NCI-H1105 (cell line): ENCODE measurements around the gene DCDC2.
"Not testable (repeated sequence)": the region's sequence is repeated elsewhere in the genome, so short reads cannot be mapped to it uniquely, and the experiment has no call there.

ENCODE experiments used
- DNase-seq: peaks from one replicate; lab custom pipeline; 2025; lab: John Stamatoyannopoulos, UW

Gene DCDC2

DNA sequence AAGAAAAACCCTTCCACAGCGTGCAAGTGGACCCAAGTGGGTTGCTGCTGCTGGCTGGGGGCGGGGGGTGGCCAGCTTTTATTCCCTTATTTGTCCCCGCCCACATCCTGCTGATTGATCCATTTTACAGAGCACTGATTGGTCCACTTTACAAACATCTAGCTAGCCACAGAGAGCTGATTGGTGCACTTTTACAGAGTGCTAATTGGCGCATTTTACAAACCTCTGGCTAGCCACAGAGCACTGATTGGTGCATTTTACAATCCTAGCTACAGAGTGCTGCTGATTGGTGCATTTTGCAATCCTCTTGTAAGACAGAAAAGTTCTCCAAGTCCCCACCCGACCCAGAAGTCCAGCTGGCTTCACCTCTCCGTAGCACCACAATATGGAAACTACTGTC lies 99.6 kb downstream of the DCDC2 start:
- not testable (repeated sequence) for DNase-seq

DNA sequence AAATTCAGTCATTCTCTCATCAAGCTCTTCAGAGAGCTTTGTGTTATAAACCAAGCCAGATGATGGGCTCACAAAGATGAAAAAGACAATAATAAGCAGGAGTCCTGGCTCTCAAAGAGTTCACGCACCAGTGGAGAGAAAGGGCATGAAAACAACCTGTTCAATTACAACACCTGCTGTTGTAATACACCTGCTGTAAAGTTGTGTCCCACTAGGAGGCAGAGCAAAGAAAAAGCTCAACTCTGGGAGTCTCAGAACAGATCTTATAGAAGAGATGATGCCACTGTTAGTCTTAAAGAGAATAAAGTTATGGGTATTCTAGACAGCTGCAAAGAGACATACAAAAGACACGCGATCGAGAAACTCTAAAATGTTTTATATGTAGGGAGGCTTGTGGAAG lies 100.6 kb downstream of the DCDC2 start:
- DNase-seq: no peak

DNA sequence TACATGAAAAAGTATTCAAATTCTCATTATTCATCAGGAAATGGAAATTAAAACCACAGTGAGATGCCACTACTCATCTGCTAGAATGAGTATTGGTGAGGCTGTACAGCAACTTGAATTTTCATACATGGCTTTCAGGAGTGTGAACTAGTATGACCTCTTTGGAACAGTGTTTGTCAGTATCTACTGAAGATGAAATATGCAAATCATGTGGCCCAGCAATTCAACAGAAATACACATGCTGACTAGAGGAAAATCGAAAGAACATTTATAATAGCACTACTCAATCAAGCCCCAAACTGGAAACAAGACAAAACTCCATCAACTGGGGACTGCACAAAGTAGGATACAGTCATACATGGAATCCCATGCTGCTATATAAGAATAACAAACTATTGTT lies 102.2 kb downstream of the DCDC2 start:
- DNase-seq: no peak

DNA sequence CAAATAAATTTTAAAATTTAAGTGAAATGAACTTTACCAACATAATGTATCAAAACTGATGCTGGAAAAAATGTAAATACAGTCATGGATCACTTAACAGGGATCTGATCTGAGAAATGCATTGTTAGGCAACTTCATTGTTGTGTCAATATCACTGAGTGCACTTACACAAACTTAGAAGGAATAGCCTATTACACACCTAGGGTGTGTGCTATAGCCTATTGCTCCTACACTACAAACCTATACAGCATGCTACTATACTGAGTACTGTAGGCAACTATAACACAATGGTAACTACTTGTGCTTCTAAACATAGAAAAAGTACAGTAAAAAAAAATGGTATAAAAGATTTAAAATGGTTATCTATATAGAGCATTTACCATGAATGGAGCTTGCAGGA lies 104.5 kb downstream of the DCDC2 start:
- no peak for DNase-seq

DNA sequence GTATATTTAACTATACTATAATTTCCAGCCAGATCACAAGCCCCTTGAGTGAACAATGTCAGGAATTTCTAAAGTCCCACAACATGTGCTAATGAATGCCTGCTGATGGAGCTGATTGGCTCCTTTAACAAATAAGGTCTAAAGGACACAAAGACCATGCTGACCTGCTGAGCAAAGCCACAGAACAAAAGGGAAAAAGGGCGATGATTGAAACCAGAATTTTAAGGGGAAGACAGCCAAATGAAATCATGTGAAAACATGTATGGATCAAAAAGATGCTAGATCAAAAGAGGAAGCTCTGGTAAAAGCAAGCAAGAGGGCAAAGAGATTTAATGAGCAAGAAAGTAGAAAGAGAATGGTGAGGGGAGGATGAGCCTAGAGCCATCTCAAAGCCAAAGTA lies 105.6 kb downstream of the DCDC2 start:
- no peak for DNase-seq

DNA sequence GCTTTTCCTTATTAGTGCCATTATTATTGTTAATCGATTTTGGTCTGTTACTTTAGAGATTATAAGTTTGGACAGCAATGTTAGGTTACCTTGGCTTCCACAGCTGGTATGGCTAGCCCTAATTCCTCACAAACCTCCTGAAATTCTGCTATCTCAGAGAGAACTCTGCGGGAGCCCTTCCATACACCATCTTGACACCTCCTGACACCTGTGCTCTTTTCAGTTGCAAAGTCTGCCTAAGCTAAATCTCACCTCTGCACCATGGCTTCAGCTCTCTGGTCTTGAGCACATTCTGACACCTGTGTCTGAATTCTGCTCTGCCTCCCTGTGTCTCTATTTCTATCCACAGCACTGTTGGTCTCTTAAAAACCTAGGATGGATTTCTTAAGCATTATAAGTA lies 106.5 kb downstream of the DCDC2 start:
- no peak for DNase-seq

DNA sequence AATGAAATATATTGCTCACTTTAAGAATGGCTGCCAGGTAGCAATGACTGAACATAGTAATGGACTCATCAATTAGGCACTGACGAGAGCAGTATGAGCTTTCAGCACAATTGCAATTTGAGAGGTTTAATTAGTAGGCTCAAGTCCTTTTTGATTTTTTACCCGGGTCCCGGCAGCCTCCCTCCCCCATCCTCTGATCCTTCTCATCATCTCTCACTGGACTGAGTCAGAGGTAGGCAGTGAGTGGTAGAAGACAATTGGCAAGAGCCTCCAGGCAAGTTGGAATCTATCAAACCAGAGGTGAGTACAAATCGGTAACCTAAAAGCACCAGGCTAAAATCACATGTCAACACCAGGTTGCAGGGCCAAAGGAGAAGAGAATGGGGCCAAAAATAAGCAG lies 107.9 kb downstream of the DCDC2 start:
- no peak for DNase-seq

DNA sequence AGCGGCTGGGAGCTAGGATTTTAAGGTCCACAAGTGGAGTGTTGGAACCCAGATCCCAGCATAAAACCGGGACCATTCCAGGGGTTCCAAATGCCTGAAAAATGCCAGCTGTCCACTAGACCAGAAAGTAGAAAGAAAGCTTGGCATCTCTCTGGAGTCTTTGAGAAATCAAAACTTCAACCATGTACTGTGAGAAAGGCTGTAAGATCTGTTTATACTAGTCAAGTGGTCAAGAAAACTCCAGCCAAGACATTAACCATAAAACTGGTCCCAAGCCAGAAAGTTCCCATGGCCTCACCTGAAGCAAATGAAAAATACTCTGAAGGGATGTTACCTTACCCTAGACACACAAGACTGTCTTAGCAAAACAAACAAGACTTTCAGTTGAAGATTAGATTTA lies 112.6 kb downstream of the DCDC2 start:
- no peak for DNase-seq

DNA sequence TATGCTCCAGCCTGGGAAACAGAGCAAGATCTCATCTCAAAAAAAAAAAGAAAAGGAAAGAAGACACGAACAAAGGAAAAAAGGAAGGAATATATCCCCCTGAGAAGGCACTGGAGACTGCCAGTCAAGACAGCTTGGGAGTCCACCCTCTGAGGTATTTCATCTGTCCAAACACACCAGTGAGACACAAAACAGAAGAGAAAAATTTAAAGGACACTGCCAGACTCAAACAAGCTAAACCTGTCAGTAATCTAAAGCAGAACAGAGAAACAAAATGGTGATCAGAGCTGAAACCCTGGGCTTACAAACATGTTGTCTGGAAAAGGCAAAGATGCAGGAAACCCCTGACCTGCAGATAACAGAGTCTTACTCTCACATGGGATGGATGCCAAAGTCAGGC lies 114.9 kb downstream of the DCDC2 start:
- no peak for DNase-seq

DNA sequence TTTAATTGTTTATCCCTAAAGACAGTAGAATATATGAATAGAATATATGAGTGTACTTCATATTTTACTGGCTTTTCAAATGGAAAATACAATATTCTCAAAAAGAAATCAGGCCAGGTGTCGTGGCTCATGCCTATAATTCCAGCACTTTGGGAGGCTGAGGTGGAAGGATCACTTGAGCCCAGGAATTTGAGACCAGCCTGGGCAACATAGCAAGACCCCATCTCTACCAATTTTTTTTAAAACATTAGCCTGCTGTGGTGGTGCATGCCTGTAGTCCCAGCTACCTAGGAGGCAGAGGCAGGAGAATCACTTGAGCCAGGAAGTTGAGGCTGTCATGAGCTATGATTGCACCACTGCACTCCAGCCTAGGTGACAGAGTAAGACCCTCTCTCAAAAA lies 116.1 kb downstream of the DCDC2 start:
- not testable (repeated sequence) for DNase-seq

DNA sequence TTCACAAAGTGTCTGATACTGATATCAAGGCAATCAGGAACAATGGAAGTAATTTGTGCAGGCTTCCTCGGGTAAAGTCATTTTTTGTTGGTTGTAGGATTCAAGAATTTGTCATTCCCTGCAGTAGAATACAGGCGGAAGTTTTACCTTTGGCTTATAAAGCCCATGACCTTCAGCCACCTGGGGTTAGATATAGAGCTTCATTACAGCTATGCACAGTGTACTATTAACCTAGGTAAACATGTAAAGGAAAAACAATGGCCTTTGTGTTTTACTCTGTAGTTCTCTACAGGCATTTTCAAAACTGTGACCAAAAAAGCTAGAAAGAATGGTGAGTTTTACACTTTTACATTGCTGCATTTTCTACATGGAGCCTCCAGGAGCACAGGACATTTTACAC lies 116.9 kb downstream of the DCDC2 start:
- DNase-seq: no peak

DNA sequence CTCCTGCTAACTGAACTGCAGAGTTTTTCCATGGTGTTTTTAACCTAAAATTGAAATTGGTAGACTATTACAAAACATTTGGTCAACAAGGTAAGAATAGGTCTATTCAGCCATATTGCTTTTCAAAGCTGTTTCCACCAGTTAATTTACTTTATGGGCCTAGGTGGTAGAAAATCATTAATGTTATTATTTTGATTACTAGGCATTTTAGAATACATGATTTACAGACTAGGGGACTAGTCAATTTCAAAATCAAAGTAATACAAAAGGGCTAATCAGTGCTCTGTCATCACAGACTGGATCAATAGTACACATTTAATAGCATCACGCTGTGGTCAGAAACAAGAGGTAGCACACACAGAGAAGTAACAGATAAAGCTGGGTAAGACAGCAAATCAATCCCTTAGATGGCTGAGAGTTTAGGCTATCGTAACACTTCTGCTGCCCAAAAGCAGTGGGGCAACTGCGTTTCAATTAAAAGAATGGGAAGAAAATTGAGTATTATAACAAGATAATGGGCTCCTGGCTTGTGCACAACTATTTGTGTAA lies 117.4 kb downstream of the DCDC2 start:
- DNase-seq: no peak

DNA sequence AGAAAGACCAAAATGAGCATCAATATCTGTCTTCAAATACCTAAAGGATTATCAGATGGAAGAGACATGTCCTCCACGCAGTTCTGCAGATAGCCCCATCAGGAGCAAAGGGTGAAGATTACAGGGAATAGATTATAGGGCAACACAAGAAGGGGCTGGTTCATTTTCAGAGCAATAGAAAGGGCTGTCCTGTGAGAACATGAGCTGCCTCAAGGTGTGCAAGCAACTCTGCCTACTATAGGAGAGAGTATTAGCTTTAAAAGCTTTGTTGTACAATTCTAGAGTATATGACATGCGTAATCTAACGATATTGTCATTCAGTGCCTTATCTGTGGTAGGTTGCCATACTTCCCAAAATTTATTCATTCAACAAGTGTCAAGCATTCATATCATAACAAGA lies 119.2 kb downstream of the DCDC2 start:
- DNase-seq: no peak

DNA sequence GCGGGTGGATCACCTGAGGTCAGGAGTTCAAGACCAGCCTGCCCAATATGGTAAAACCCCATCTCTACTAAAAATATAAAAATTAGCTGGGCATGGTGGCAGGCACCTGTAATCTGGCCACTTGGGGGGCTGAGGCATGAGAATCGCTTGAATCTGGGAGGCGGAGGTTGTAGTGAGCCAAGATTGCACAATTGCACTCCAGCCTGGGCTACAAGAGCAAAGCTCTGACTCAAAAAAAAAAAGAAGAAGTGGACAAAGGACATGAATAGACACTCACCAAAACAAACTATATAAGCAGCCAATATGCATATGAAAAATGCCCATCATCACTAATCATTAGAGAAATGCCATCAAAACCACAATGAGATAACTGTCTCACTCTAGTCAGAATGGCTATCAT lies 121.1 kb downstream of the DCDC2 start:
- not testable (repeated sequence) for DNase-seq

DNA sequence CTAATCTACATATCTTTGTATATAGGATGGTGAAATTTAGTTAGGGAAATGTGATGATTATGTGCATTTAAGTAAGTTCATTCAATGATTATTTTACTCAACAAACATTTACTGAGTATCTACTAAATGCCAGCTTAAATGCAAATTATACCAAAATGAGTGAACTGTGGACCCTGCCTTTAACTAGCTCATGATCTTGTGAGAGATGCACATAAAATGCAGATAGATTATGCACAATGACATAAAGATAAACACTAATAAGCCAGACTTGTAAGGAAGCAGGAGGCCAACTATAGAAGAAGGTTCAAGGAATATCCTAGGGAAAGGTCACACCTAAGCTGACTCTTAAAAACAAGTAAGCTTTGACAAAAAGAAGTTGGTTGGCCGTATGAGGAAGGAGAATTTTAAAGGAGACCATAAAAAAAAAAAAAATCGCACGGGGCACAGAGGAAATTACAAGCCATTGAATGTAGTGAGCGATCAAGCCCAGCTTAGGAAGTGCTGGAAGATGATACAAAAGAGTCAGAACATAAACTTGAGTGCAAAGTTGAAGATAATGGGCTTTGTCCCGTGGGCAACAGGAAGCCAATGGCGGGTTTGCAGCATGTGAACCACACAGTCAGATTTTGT lies 123.9 kb downstream of the DCDC2 start:
- DNase-seq: no peak

DNA sequence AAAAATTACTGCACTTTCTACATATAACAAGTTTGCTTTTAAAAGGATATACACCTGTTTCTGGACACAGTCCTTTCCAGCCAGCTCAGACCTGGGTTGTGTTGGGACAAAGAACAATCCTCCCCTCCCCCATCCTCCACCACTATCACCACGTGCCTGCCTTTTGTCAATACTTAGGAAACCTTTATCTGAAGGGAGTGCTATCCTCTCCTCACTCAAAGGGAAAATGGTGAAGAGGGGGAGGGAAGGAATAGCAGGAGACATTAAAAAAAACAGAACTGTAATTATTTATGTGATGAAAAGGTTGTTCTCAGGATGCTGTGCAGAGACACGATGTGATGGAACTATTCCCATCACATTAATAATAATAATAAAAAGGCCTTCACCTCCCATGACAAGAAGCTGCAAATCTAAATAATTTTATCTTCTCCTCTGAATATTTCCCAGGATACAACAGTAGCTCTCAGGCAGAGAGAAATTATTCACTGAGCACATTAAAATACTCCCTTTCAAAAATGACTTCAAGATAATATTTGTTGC lies 126.4 kb downstream of the DCDC2 start:
- no peak for DNase-seq

DNA sequence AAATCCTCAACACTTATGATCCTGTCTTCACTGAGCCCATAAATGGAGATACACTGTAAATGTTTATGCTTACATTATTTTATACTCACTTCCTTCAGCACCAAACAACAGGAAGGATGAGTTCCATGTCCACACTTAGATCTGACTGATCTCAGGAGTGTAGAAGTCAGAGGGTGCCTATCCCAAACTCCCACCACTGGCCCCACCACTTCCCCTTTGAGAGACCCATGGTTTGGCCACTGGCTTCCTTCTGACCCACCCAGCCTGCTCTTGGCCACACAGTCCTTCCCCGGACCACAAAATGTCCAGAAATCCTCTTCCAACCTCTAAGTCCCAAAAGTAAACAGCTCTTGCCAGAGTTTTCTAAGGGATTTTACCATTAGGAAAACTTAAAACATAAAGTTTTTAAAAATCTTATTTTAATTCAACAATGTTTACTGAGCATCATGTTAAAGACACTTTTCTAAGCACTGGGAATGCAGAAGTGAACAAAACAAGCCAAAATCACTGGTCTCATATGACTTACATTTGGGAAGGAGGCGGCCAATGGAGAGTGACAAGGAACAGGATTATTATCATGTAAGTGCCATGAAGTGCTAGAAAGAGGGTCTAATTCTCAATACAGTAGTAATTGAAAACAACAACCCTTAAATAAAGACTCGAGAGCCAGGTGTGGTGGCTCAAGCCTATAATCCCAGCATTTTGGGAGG lies 128.0 kb downstream of the DCDC2 start:
- DNase-seq: no peak

DNA sequence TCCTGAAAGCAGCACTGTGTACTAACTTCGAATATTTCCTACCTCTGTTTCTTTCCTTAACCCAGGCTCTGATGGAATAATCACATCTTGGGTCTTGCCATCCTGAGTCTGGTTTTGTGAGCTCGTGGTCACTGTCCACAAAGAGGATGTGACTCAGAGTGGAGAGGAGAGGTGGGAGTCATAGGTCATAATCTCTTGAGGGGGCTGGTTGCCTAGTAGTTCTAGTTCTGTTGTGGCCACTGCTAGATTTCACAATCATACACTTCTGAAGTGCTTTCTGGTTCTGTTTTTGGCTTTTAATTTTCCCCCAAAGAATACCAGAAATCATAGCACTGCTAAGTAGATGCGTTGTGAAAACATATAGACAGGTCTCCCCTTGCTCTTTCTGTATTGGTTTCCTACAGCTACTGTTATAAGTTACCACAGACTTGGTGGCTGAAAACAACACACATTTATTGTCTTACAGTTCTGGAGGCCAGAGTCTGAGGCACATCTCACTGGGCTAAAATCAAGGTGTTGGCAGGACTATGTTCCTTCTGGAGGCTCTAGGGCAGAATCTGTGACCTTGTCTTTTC lies 129.1 kb downstream of the DCDC2 start:
- DNase-seq: no peak

DNA sequence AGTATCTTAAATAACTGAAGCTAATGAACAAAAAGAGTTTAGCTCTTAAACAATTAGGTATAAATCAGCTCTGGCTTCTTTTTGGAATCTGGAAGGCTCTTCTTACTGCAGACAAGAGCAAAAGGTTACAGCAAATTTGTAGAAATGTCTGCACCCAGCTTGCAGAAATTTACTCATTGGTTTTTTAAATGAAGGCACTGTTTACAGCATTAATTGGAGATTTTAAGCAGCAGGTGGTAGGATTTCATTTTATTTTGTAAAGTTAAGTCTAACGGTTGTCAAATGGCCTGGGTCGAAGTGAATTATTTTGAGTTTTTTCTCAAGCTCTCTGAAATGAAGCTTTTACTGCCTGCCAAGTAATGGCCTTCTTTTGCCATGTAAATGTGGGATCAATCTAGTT lies 129.7 kb downstream of the DCDC2 start:
- no peak for DNase-seq

DNA sequence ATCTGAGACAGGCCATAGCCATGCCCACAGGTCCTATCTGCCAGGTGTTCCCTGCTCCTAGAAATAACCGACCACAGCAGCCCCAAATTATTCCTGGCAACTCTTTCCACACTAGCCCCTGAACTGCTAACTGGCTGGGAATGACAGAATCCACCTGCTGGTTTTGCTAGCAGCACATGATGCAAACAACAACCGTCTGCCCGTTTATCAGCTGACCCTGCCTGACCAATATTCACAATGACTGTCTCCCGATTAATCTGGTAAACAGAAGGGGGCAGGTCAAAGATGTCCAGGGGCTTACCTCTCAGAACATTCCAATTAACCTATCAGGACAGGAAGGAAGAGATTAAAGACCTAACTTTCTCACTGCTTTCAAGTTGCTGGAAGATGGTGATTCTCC lies 130.3 kb downstream of the DCDC2 start:
- no peak for DNase-seq

DNA sequence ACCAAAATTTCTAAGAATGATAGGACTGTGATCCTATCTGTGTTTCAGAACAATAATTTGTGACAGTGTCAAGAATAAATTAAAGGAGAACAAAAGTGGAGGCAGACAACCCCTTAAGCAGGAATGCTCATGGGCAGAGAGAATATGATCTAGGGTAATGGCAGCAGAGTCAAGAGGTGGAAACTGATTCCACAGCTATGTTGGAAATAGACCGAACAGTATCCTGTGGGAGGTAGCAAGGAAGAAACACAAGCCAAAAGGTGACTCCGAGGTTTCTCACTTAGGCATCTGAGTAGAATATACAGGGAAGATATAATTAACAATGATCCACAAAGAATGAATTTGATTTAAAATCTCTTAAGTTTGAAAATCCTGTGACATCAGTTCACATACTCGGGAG lies 131.3 kb downstream of the DCDC2 start:
- DNase-seq: no peak

DNA sequence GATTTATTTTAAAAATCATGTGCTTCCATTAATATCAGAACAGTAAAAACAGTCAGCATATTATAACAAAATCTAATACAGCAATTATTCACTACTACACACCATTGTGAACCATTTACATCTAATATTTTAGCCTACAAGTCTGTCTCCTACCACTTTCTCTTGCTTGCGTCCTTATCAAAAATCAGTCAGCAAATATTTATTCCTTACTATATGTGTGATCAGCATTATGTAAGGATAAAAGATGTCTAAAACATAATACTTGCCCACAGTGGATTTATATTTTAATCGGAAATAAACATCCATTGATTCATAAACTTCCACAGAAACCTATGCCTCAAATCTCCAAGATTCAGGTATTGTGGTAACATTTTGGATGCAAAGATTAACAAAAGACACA lies 132.0 kb downstream of the DCDC2 start:
- DNase-seq: no peak
